ENCODE data around the gene RTN4. TPM values are rescaled to one million over a fixed set of nuclear protein-coding genes. Genes with fewer than 3 reads are reported as not detected.

Gene RTN4
- total and polyA plus RNA-seq, 2 of the 4 experiments (the other 2 are of a cell fraction): 77.8 to 588 TPM

- no peak for DNase-seq
- Histone ChIP-seq H2AK9ac (replicated peaks; ENCODE audit: low read depth, low read length, poor library complexity) (no peak overlapping the region), H3K56ac (ENCODE audit: extremely low read depth, insufficient read depth, low read length) (no peak overlapping the region), H3K18ac (ENCODE audit: low read depth, low read length) (no peak overlapping the region), H2BK5ac (ENCODE audit: low read depth, low read length, poor library complexity, severe bottlenecking) (no peak overlapping the region), H3K9me1 (ENCODE audit: insufficient read depth, low read length) (peaks cover 19% of the 10 kb centered on the region), H2BK120ac (ENCODE audit: low read depth, low read length) (no peak overlapping the region), H3K14ac (replicated peaks; ENCODE audit: low read depth, low read length) (no peak overlapping the region), H4K91ac (ENCODE audit: insufficient read depth, low read depth, low read length) (no peak overlapping the region), H3K27ac (ENCODE audit: insufficient read depth, low read length) (no peak overlapping the region), H4K20me1 (ENCODE audit: insufficient read depth, low read length) (peaks cover 98% of the 10 kb centered on the region), H3K4me3 (ENCODE audit: insufficient read depth, low read depth, low read length) (no peak overlapping the region), H3K9ac (ENCODE audit: low read depth, low read length) (no peak overlapping the region), H3K4me1 (ENCODE audit: control insufficient read depth, insufficient read depth, low read length) (peaks cover 27% of the 10 kb centered on the region), H2AK5ac (ENCODE audit: low read depth, low read length) (no peak overlapping the region), H2BK20ac (ENCODE audit: low read depth, low read length) (no peak overlapping the region), H3K27me3 (ENCODE audit: control insufficient read depth, insufficient read depth, low read length) (no peaks in the 10 kb centered on the region), H3K23ac (ENCODE audit: low read depth, low read length) (no peak overlapping the region), H3K4me2 (ENCODE audit: low read depth, low read length) (no peak overlapping the region), H4K8ac (ENCODE audit: low read depth in 2 of 2, low read length in 2 of 2) (no peak overlapping the region), H3K36me3 (ENCODE audit: control insufficient read depth, insufficient read depth, low read length) (peaks cover 3% of the 10 kb centered on the region), H2BK15ac (ENCODE audit: low read depth, low read length) (no peak overlapping the region), H3K79me1 (ENCODE audit: low read depth in 1 of 2, low read length in 2 of 2) (peaks cover 0 to 34% of the 10 kb centered on the region in 2 experiments; a peak in 2 of 4 replicates), H3K9me3 (ENCODE audit: control insufficient read depth, insufficient read depth, low read length) (no peaks in the 10 kb centered on the region), H4K5ac (ENCODE audit: low read depth, low read length) (no peak overlapping the region), H3K4ac (ENCODE audit: low read depth, low read length) (no peak overlapping the region), H2AFZ (replicated peaks; ENCODE audit: low read length, poor library complexity) (no peak overlapping the region)
- no CpG with 5 or more reads among the region's 5 CpGs for WGBS, 2 experiments (ENCODE audit: extremely low coverage in 2 of 2, insufficient read length in 1 of 2)
- intact Hi-C loops (cut with micrococcal nuclease) (no loop called here), dilution Hi-C loops (cut with HindIII; ENCODE audit: low sequenced_read_pairs, unreplicated experiment) (loop anchor here (25.0 kb wide), 1 partner anchor 143 kb away; no protein-coding TSS in a partner anchor), in situ Hi-C loops (cut with MboI; ENCODE audit: low sequenced_read_pairs) (no loop called here)
- TF ChIP-seq SMC3 (IDR thresholded peaks at IDR 0.05; ENCODE audit: low read depth, low read length): no peak
- no peak for TF ChIP-seq MAFK (IDR thresholded peaks at IDR 0.05; ENCODE audit: low read depth, low read length)
- no peak for TF ChIP-seq CEBPB (IDR thresholded peaks at IDR 0.05; ENCODE audit: low read depth, low read length)
- no peak for TF ChIP-seq NFE2L2 (IDR thresholded peaks at IDR 0.05; ENCODE audit: low read depth, low read length)
- no peak for TF ChIP-seq CTCF (conservative IDR thresholded peaks at IDR 0.05; ENCODE audit: low read depth, low read length)
- TF ChIP-seq RCOR1 (IDR thresholded peaks at IDR 0.05; ENCODE audit: insufficient replicate concordance, low read length): no peak
- TF ChIP-seq BHLHE40 (IDR thresholded peaks at IDR 0.05; ENCODE audit: low read depth, low read length): no peak
- no peak for TF ChIP-seq ELK1 (IDR thresholded peaks at IDR 0.05; ENCODE audit: borderline replicate concordance, low read depth, low read length)
- no peak for TF ChIP-seq CHD1 (IDR thresholded peaks at IDR 0.05; ENCODE audit: low read depth, low read length)
- no peak for TF ChIP-seq RAD21 (IDR thresholded peaks at IDR 0.05; ENCODE audit: low read length)
- no TSS peak for BruUV-seq (replicated peaks)
- ChIA-PET CTCF (interaction anchor here (1.7 kb wide), 1 partner anchor 29 kb away, joined by 6 read pairs; no protein-coding TSS in a partner anchor), POLR2A (ENCODE audit: unreplicated experiment) (interaction anchor here (0.7 kb wide), 1 partner anchor 20 kb away, joined by 3 read pairs; no protein-coding TSS in a partner anchor)
- ATAC-seq (ENCODE audit: low read depth): no peak
Measured at GRCh38 chr2:55019526-55020258, 30.6 kb downstream of the RTN4 start.
